Endometrium (tissue), 2 donors: ENCODE data around the gene TIMP1.
"Not testable (repeated sequence)": the region's sequence is repeated elsewhere in the genome, so short reads cannot be mapped to it uniquely, and the experiment has no call there.

Experiments
- FAIRE-seq: peaks from 2 replicates; lab custom pipeline; 2012; peaks lifted over from hg19 to GRCh38; lab: Jason Lieb, UNC
- donor health status: control.
- donor health status: control.

Gene TIMP1

GRCh38 chrX:47603125-47603524 lies 20.9 kb downstream of the TIMP1 start:
- not testable (repeated sequence) for FAIRE-seq

DNA sequence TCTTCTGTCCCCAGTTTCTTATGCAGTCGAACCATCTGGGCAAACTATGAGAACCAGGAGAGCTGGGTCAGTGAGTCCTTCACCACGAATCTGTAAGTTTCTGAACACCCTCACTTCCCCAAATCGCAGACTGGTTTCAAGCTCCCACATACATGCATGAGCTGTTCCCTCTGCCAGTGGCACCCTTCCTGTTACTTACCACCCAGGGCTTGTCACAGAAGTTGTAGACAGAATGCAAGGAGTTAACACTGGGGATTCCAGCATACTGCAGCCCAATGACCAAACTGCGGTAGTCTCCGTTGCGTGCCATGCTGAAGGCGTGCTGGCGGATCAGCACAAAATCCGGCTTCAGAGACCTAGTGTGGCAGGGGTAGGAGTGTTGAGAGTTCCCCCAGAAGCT lies 22.8 kb downstream of the TIMP1 start:
- FAIRE-seq: no peak

DNA sequence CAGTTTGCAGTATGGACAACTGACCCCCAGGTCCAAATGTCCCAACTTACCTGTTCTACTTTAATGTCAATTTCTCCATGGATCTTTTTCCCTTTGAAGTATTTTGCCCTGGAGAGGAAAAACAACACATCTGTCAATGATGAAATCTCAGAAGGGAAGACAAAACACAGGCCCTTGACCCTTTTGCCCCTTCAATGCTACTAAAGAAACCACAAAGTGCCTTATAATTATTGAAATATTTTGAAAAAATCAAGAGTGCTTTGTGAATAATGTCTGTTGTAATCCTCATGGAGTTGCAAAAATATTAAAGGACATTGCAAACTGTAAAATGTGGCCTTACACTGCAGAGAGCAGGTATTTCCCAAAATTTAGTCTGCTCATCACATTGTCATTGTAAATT lies 24.9 kb downstream of the TIMP1 start:
- FAIRE-seq: no peak

DNA sequence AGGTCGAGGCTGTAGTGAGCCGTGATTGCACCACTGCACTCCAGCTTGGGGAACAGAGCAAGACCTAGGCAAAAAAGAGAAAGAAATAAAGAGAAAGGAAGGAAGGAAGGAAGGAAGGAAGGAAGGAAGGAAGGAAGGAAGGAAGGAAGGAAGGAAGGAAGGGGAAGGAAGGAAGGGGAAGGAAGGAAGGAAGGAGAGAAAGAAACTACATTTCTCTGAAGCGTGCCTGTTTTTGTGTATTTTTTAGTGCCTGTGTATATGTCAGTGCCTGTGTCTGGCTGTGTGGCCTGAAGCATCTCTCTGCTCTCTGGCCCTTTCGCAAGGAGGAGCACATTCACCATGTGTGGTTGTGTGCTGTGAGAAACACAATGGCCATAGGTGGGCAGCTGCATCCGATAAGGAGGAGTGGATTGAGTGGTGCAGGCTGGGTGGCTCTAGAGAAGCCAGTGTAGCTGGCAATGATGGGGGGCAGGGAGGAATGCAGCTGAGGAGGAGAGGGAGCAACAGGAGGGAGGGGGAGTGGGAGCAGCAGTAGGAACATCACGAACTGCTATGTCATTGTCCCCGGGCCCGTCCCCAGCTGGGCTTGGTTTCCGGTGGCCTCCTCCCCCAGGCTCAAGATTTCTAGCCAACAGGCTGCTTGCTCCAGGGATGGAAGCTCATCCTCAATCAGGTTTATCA lies 26.0 kb downstream of the TIMP1 start:
- FAIRE-seq: no peak

DNA sequence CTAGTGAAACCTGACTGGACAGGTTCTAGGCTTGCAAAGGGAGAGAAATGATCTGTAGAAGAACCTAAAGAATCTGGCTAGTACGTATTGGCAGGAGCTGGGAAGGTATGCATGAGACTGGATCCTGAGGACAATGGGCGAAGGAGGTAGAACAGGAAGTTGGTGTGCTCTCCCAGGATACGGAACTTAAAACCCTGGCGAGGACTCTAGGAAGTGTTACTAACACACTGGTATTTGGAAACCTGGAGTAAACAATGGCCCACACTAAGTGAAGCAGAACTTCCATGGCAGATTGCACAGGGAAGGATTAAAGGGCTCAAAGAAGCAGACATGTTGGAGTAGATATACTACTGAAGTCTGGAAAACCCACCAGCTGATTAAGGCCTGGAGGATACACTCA lies 28.3 kb downstream of the TIMP1 start:
- FAIRE-seq: no peak

DNA sequence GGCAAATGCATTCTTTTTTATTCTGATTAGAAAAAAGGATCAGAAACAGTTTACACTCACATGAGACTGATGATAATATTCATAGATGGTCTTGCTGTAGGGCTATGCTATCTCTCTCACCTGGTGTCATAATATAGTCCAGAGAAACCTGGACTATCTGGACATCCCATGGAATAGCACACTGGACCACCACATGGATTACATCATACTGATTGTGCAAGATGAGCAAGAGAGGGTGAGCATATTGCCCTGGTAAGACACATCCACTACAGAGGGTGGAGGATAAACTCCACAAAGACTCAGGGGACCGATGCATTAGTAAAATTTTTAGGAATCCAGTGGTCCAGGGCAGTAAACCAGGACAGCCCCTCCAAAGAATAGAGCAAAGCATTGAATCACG lies 29.3 kb downstream of the TIMP1 start:
- no peak for FAIRE-seq

DNA sequence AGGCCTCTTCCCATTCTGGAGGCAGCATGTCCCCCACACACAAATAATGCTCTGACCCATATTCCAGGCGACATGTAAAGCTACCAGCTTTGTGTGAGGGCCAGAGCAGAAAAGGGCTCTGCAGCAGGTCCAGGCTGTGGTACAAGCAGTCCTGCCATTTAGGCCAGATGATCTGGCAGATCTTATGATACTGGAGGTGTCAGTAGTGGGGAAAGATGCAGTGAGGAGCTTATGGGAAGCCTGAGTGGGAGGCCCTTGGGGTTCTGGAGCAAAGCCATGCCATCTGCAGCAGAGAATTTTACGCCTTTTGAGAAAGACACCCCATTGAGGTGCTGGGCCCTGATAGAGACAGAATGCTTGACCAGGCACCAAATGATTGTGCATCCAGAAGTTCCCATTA lies 29.7 kb downstream of the TIMP1 start:
- FAIRE-seq: no peak

- FAIRE-seq: no peak
Measured at GRCh38 chrX:47612418-47612817, 30.2 kb downstream of the TIMP1 start.

- no peak for FAIRE-seq
Measured at GRCh38 chrX:47613082-47613481, 30.8 kb downstream of the TIMP1 start.

DNA sequence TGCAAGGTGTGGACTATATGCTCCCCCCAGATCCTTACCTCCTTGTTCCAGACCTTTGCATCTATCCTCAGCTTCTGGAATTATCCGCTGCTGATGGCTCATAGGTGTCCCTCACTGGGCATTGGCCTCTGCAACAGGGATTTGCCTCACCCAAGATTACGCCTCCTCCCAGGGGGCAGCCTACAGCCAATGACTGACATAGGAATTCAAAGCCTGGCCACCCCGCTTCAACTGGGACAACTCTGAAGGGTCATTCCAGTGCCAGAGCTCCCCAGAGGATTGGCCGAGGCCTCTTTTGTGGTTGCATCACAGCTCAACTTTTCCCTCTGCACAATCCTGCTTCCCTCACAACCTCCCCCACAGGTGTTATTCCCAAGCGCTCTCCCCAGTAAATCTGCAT lies 32.4 kb downstream of the TIMP1 start:
- FAIRE-seq: no peak

GRCh38 chrX:47618923-47619485 lies 36.8 kb downstream of the TIMP1 start:
- FAIRE-seq: no peak

DNA sequence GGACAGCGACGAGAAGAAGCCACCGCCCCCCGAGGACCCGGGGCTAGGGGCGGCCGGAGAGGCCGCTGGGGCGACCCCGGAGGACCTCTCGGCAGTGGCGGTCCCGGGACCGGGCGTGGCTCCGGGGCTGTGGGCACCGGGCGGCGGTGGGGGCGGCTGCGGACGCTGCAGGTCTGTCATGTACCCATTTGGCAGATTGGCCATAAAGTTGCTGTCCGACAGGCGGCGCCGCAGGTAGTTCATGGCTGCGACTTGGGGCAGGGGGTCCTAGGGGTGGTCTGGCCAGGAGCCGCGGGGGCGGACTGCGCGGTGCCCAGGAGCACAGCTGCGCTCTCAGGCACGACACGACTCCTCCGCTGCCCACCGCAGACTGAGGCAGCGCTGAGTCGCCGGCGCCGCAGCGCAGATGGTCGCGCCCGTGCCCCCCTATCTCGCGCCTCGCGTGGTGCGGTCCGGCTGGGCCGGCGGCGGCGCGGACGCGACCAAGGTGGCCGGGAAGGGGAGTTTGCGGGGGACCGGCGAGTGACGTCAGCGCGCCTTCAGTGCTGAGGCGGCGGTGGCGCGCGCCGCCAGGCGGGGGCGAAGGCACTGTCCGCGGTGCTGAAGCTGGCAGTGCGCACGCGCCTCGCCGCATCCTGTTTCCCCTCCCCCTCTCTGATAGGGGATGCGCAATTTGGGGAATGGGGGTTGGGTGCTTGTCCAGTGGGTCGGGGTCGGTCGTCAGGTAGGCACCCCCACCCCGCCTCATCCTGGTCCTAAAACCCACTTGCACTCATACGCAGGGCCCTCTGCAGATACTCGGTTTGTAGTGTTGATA lies 37.5 kb downstream of the TIMP1 start, which contains the start of gene SYN1:
Gene SYN1, minus strand, starts transcription at position 372 of the 817 bp plus-strand sequence. Its CDS starts 129 bp downstream, at position 243.
- no peak for FAIRE-seq

GRCh38 chrX:47620303-47620685 lies 38.1 kb downstream of the TIMP1 start:
- no peak for FAIRE-seq

- FAIRE-seq: no peak
Measured at GRCh38 chrX:47621851-47622250, 39.6 kb downstream of the TIMP1 start.

DNA sequence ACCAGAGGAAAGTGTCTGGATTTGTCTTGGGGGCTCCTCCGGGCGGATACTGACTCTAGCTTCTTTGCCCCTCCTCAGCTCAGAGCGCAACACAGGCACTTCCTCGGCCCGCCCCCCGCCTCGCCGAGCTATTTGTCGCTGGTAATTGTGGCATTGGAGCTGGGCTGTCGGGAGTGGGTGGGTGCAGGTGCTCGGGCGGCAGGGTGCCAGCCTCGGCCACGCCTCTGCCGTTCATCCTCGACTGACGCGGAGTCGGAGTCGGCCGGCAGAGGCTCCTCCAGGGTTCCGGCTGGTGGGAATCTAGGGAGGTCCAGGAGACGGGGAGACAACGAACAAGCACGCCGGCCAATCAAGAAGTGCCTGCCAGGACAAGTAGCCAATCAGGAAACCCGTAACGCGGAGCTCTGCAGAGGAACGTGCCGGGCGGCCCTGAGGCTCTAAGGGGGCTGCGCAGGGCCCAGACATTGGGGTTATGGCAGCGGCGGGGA lies 41.3 kb downstream of the TIMP1 start:
- FAIRE-seq: no peak

GRCh38 chrX:47625365-47625764 lies 43.1 kb downstream of the TIMP1 start:
- no peak for FAIRE-seq

DNA sequence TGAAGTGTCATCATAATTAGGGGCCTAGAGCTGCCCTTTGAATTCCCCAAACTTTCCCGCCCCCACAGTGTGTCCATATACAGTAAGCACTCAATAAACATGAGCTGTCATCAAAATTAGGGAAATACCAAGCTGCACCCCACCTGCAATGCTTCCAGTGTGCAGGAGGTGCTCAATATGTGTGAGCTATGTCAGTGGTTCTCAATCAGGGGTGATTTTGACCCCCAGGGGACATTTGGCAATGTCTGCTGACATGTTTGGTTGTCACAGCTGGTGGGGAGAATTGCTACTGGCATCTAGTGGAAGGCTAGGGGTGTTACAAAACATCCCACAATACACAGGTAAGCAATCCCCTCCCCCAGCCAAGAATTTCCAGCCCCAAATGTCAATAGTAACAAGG lies 46.7 kb downstream of the TIMP1 start:
- FAIRE-seq: no peak

DNA sequence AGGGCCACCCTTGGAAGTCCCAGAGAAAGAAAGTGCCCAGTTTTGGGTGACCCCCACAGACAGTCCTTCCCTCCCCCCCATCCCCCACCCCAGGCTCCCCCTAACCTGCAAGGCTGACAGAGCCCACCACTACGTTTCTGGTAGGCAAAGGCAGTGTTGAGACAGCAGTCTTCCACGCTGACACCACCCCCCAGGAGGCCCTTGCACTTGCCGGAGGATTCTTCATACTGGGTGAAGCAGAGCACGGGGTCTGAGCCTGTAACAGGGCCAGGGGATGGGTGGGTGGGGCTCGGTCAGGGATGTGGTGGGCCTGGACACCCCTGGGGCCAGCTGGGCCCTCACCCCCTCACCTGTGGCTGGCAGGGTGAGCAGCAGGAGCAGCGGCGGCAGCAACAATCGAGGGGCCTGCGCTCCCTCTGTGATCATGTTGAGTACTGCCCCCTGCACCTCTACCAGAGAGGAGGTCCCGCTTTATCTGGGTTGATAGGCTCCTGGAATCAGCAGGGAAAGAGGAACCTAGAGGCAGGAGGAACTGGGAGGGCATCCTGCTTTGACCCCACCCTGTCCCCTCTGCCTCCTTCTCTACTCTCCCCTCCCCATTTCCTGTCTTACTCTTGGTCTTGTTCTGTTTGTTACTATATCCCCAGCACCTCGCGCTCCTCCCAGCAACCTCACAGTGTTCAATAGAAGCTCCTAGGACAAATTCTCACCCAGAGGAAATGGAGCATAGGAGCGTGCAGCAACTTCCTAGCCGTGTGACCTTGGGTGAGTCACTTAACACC lies 47.4 kb downstream of the TIMP1 start, which contains the start of gene CFP:
Gene CFP, minus strand, starts transcription at position 512 of the 782 bp plus-strand sequence. Its CDS starts 86 bp downstream, at position 426.
- no peak for FAIRE-seq

GRCh38 chrX:47631676-47632075 lies 49.4 kb downstream of the TIMP1 start:
- FAIRE-seq: no peak

DNA sequence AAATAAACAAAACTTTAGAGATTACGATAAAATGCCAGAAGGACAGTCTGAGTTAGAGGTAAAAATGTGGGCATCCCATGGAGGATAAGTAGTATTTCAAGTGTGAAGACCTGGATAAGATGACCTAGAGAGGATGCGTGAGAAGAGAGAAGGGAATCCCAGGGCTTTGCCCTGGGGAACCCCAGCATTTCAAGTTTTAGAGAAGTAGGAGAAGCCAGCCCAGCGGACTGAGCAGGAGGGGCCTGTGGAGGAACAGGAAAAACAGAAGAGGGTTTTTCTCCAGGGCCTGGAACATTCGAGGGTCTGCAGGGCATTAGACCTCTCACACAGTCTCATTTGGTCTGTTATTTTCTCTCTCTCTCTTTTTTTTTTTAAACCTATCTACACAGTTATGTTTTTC lies 50.4 kb downstream of the TIMP1 start:
- FAIRE-seq: no peak

- FAIRE-seq: no peak
Measured at GRCh38 chrX:47633689-47634590, 51.7 kb downstream of the TIMP1 start.
